C4-2B (cell line): Measurements from ENCODE around the gene DIPK1A.

ENCODE experiments used
- ZFX ChIP-seq: fragments of 450-650 bp; IDR thresholded peaks from 2 replicates; pipeline ENCODE4 v1.6.1; 2017
- TF ChIP-seq, protein P1 (sequence below): fragments of 450-650 bp; conservative IDR thresholded peaks from 2 replicates; pipeline ENCODE4 v1.5.1; 2017; ENCODE audit warnings: mild to moderate bottlenecking

DNA sequence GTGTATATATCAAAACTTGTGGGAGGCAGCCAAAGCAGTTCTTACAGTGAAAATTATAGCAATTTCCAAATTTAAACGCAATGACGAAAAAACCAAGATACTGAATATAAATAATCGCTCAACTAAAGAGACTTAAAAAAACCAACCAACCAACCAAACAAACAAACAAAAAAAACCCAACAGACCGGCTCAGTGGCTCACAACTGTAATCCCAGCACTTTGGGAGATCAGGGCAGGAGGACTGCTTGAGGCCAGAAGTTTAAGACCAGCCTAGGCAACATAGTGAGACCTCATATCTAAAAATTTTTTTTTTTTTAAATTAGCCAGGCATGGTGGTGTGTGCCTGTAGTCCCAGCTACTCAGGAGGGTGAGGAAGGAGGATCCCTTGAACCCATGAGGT is 106.0 kb downstream of the DIPK1A start:
- TF ChIP-seq, protein P1, sequence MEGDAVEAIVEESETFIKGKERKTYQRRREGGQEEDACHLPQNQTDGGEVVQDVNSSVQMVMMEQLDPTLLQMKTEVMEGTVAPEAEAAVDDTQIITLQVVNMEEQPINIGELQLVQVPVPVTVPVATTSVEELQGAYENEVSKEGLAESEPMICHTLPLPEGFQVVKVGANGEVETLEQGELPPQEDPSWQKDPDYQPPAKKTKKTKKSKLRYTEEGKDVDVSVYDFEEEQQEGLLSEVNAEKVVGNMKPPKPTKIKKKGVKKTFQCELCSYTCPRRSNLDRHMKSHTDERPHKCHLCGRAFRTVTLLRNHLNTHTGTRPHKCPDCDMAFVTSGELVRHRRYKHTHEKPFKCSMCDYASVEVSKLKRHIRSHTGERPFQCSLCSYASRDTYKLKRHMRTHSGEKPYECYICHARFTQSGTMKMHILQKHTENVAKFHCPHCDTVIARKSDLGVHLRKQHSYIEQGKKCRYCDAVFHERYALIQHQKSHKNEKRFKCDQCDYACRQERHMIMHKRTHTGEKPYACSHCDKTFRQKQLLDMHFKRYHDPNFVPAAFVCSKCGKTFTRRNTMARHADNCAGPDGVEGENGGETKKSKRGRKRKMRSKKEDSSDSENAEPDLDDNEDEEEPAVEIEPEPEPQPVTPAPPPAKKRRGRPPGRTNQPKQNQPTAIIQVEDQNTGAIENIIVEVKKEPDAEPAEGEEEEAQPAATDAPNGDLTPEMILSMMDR = no peak
- TF ChIP-seq ZFX = no peak
